ENCODE data around the gene ZNF558. TPM values are rescaled to one million over a fixed set of nuclear protein-coding genes. Genes with fewer than 3 reads are reported as not detected.

The ZNF558 gene
- total RNA-seq, 1 experiment from 2014 or later, result 30.2 TPM

GRCh38 chr19:8850488-8850887, 18.4 kb upstream of the ZNF558 start:
- Histone ChIP-seq H4K5ac (ENCODE audit: insufficient read length, low read depth, low read length) (no peak overlapping the region), H2AK5ac (ENCODE audit: insufficient read length, low read length) (no peak overlapping the region), H3K18ac (ENCODE audit: insufficient read length, low read depth, low read length) (no peak overlapping the region), H2BK120ac (ENCODE audit: low read depth, low read length, poor library complexity, severe bottlenecking) (no peak overlapping the region), H2BK5ac (ENCODE audit: insufficient read length, low read length) (no peak overlapping the region), H3K23me2 (ENCODE audit: insufficient read length, low read depth, low read length, poor library complexity, severe bottlenecking) (no peaks in the 10 kb centered on the region), H3K14ac (ENCODE audit: insufficient read depth, low read length) (no peak overlapping the region), H3K79me1 (ENCODE audit: insufficient read depth, low read depth, low read length, poor library complexity, severe bottlenecking) (no peaks in the 10 kb centered on the region), H3K4me1 (ENCODE audit: insufficient read depth, low read length) (no peaks in the 10 kb centered on the region), H4K20me1 (ENCODE audit: control insufficient read depth, insufficient read depth, insufficient read length) (no peaks in the 10 kb centered on the region), H2AFZ (ENCODE audit: low read length) (no peak overlapping the region), H3T11ph (ENCODE audit: low read length) (no peak overlapping the region), H3K9ac (ENCODE audit: extremely low read depth, insufficient read length, low read length) (no peak overlapping the region), H4K91ac (ENCODE audit: insufficient read length, low read depth, low read length) (no peak overlapping the region), H3K9me3 (ENCODE audit: control insufficient read depth, low read depth, low read length) (peaks cover 71% of the 10 kb centered on the region), H3K79me2 (ENCODE audit: insufficient read depth, low read length) (no peaks in the 10 kb centered on the region), H2BK15ac (ENCODE audit: low read depth, low read length) (no peak overlapping the region), H3K4me2 (ENCODE audit: insufficient read depth, insufficient read length, low read length) (no peak overlapping the region), H3K56ac (ENCODE audit: insufficient read length, low read depth, low read length) (no peak overlapping the region), H2BK20ac (ENCODE audit: low read depth, low read length, poor library complexity, severe bottlenecking) (no peak overlapping the region), H3K4ac (ENCODE audit: low read depth, low read length) (no peak overlapping the region), H3K27me3 (ENCODE audit: insufficient read depth, low read length) (no peaks in the 10 kb centered on the region), H2BK12ac (ENCODE audit: insufficient read length, low read depth, low read length) (no peak overlapping the region), H3K27ac (ENCODE audit: insufficient read length, low read depth, low read length) (no peak overlapping the region), H4K8ac (replicated peaks; ENCODE audit: insufficient read length, low read depth, low read length) (no peak overlapping the region), H3K23ac (ENCODE audit: insufficient read length, low read depth, low read length) (no peak overlapping the region)
- Mint-ChIP-seq H3K27me3 (ENCODE audit: low read depth) (peaks cover 6% of the 10 kb centered on the region), H3K27ac (no peak overlapping the region), H3K4me1 (no peaks in the 10 kb centered on the region), H3K36me3 (ENCODE audit: insufficient read depth in 1 of 3, low read depth in 3 of 3) (peaks cover 5 to 31% (median 12%) of the 10 kb centered on the region in 3 experiments; a peak in 6 of 7 replicates), H3K4me3 (no peak overlapping the region), H3K9me3 (peaks cover 76 to 90% of the 10 kb centered on the region in 2 experiments)
- WGBS (ENCODE audit: extremely low coverage, insufficient read length, low lambda C conversion rate), result 100% methylated on average over 2 of the region's 3 CpGs
- DNase-seq, result no peak
- TF ChIP-seq, protein P1, sequence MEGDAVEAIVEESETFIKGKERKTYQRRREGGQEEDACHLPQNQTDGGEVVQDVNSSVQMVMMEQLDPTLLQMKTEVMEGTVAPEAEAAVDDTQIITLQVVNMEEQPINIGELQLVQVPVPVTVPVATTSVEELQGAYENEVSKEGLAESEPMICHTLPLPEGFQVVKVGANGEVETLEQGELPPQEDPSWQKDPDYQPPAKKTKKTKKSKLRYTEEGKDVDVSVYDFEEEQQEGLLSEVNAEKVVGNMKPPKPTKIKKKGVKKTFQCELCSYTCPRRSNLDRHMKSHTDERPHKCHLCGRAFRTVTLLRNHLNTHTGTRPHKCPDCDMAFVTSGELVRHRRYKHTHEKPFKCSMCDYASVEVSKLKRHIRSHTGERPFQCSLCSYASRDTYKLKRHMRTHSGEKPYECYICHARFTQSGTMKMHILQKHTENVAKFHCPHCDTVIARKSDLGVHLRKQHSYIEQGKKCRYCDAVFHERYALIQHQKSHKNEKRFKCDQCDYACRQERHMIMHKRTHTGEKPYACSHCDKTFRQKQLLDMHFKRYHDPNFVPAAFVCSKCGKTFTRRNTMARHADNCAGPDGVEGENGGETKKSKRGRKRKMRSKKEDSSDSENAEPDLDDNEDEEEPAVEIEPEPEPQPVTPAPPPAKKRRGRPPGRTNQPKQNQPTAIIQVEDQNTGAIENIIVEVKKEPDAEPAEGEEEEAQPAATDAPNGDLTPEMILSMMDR (conservative IDR thresholded peaks at IDR 0.05), result no peak

Data from H9 (cell line).